ENCODE data around the gene TMCC3. TPM values are rescaled to one million over a fixed set of nuclear protein-coding genes. Genes with fewer than 3 reads are reported as not detected.

Gene TMCC3
- total and polyA plus RNA-seq, 2 experiments from 2014 or later: 1.4 to 3.6 TPM

DNA sequence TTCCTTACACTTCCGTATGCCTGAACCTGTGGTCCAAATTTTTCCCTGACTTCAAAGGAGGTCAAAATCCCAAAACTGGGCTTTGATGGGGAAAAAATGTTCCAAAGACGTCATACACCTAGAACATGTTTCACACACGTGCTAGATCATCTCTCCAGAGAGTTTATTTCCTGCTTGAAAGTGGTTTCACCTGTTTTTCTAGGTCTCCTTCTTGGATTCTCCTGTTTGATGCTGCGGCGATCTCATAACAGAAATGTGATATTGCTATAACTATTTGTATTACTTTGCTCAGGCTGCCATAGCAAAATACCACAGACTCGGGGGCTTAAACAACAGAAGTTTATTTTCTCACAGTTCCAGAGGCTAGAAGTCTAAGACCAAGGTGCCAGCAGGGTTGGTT lies 19.7 kb upstream of the TMCC3 start:
- ATAC-seq: no peak
- H2AFZ ChIP-seq: no peak overlapping the region
- H3F3A ChIP-seq (replicated peaks; ENCODE audit: low read depth): no peaks in the 10 kb centered on the region
- H3K27me3 Mint-ChIP-seq (ENCODE audit: insufficient read depth, low read depth, poor library complexity): no peaks in the 10 kb centered on the region
- no peak overlapping the region for H3K4me3 ChIP-seq
- no peak overlapping the region for H3K4me3 Mint-ChIP-seq
- H3K4me2 ChIP-seq: no peak overlapping the region
- no peaks in the 10 kb centered on the region for H4K20me1 ChIP-seq (replicated peaks; ENCODE audit: insufficient read depth)
- no peaks in the 10 kb centered on the region for H3K36me3 ChIP-seq (ENCODE audit: insufficient read depth)
- no peaks in the 10 kb centered on the region for H3K79me2 ChIP-seq (replicated peaks; ENCODE audit: insufficient read depth)
- no peaks in the 10 kb centered on the region for H3K36me3 Mint-ChIP-seq (ENCODE audit: low read depth)
- H3K27me3 ChIP-seq (ENCODE audit: insufficient read depth): no peaks in the 10 kb centered on the region
- H3K4me1 Mint-ChIP-seq: peaks cover 11% of the 10 kb centered on the region; the same call in 2 of the 3 replicates
- H3K27ac Mint-ChIP-seq: no peak overlapping the region
- H3K27ac ChIP-seq (ENCODE audit: low read depth): no peak overlapping the region
- peaks cover 15% of the 10 kb centered on the region; the same call in 1 of the 2 replicates for H3K4me1 ChIP-seq (ENCODE audit: insufficient read depth)
- no peak for DNase-seq (ENCODE audit: low spot score)
- TF ChIP-seq STAT1 (IDR thresholded peaks at IDR 0.05; ENCODE audit: unreplicated experiment): no peak
- no peak for TF ChIP-seq NANOG (IDR thresholded peaks at IDR 0.05; ENCODE audit: borderline replicate concordance)
- no peak for TF ChIP-seq POLR2AphosphoS5 (IDR thresholded peaks at IDR 0.05; ENCODE audit: low read depth)
- TF ChIP-seq ZNF114 (CRISPR knock-in tag; IDR thresholded peaks at IDR 0.05): no peak
- TF ChIP-seq EZH2 (IDR thresholded peaks at IDR 0.05; ENCODE audit: low read depth, unreplicated experiment): no peak
- TF ChIP-seq CTCF (conservative IDR thresholded peaks at IDR 0.05; ENCODE audit: low read depth in 2 of 2): no peak
- TF ChIP-seq ETS1 (IDR thresholded peaks at IDR 0.05): no peak
- TF ChIP-seq CREB1 (CRISPR knock-in tag; IDR thresholded peaks at IDR 0.05; ENCODE audit: low read depth): no peak
- no peak for TF ChIP-seq ZNF331 (CRISPR knock-in tag; IDR thresholded peaks at IDR 0.05; ENCODE audit: low read depth)
- H3K9me3 Mint-ChIP-seq: no peaks in the 10 kb centered on the region; the same call in 2 of the 3 replicates
- no peaks in the 10 kb centered on the region for H3K9me2 ChIP-seq (ENCODE audit: insufficient read depth)

DNA sequence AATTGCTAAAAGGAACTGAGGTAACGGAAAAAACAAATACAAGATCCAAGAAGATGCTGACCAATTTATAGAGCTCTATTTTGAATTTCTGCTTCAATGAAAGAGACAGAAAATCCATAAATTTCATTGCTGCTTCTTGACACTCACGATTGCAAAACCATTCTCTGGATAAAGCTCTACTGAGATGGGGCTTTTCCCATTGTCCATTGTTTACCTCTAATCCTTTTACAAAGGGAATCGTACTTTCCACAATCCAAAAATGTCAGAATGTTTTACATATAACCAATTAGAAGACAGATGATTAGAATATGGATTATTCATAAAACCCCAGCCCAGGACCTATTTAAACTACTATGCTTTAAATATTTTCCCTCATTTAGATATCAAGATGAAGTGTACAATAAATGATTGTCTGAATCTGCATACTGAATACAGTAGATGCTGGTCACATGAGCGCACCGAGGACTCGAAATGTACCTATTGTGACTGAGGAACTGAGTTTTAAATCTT lies 16.7 kb upstream of the TMCC3 start:
- no peaks in the 10 kb centered on the region for H3K9me3 Mint-ChIP-seq
- Histone ChIP-seq H3K36me3 (ENCODE audit: insufficient read depth) (no peaks in the 10 kb centered on the region), H3K27me3 (ENCODE audit: insufficient read depth) (no peaks in the 10 kb centered on the region), H4K20me1 (replicated peaks; ENCODE audit: insufficient read depth) (no peaks in the 10 kb centered on the region), H3K79me2 (replicated peaks; ENCODE audit: insufficient read depth) (no peaks in the 10 kb centered on the region), H2AFZ (no peak overlapping the region), H3K4me2 (no peak overlapping the region), H3K27ac (ENCODE audit: low read depth) (no peak overlapping the region), H3K9me2 (ENCODE audit: insufficient read depth) (no peaks in the 10 kb centered on the region), H3F3A (replicated peaks; ENCODE audit: low read depth) (no peaks in the 10 kb centered on the region), H3K4me3 (no peak overlapping the region), H3K4me1 (ENCODE audit: insufficient read depth) (0 out of 2 replicates have a peak, but pooled peaks cover 8% of the 10 kb centered on the region)
- H3K4me1 Mint-ChIP-seq: peaks cover 5% of the 10 kb centered on the region; the same call in 1 of the 3 replicates
- DNase-seq (ENCODE audit: low spot score): no peak
- H3K27ac Mint-ChIP-seq: no peak overlapping the region
- no peak for ATAC-seq
- no peaks in the 10 kb centered on the region for H3K27me3 Mint-ChIP-seq (ENCODE audit: insufficient read depth, low read depth, poor library complexity)
- no peaks in the 10 kb centered on the region for H3K36me3 Mint-ChIP-seq (ENCODE audit: low read depth)
- no peak overlapping the region for H3K4me3 Mint-ChIP-seq
- TF ChIP-seq ZNF114 (CRISPR knock-in tag; IDR thresholded peaks at IDR 0.05): no peak
- no peak for TF ChIP-seq NANOG (IDR thresholded peaks at IDR 0.05; ENCODE audit: borderline replicate concordance)
- no peak for TF ChIP-seq CREB1 (CRISPR knock-in tag; IDR thresholded peaks at IDR 0.05; ENCODE audit: low read depth)
- TF ChIP-seq STAT1 (IDR thresholded peaks at IDR 0.05; ENCODE audit: unreplicated experiment): no peak
- TF ChIP-seq EZH2phosphoT487 (IDR thresholded peaks at IDR 0.05; ENCODE audit: unreplicated experiment): no peak
- TF ChIP-seq, protein P1, sequence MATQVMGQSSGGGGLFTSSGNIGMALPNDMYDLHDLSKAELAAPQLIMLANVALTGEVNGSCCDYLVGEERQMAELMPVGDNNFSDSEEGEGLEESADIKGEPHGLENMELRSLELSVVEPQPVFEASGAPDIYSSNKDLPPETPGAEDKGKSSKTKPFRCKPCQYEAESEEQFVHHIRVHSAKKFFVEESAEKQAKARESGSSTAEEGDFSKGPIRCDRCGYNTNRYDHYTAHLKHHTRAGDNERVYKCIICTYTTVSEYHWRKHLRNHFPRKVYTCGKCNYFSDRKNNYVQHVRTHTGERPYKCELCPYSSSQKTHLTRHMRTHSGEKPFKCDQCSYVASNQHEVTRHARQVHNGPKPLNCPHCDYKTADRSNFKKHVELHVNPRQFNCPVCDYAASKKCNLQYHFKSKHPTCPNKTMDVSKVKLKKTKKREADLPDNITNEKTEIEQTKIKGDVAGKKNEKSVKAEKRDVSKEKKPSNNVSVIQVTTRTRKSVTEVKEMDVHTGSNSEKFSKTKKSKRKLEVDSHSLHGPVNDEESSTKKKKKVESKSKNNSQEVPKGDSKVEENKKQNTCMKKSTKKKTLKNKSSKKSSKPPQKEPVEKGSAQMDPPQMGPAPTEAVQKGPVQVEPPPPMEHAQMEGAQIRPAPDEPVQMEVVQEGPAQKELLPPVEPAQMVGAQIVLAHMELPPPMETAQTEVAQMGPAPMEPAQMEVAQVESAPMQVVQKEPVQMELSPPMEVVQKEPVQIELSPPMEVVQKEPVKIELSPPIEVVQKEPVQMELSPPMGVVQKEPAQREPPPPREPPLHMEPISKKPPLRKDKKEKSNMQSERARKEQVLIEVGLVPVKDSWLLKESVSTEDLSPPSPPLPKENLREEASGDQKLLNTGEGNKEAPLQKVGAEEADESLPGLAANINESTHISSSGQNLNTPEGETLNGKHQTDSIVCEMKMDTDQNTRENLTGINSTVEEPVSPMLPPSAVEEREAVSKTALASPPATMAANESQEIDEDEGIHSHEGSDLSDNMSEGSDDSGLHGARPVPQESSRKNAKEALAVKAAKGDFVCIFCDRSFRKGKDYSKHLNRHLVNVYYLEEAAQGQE (IDR thresholded peaks at IDR 0.05; ENCODE audit: unreplicated experiment): no peak
- TF ChIP-seq EZH2 (IDR thresholded peaks at IDR 0.05; ENCODE audit: low read depth, unreplicated experiment): no peak
- no peak for TF ChIP-seq ETS1 (IDR thresholded peaks at IDR 0.05)
- no peak for TF ChIP-seq POLR2AphosphoS5 (IDR thresholded peaks at IDR 0.05; ENCODE audit: low read depth)

Data from GM23338 (cell line).